ENCODE data around the gene SLCO4A1. TPM values are rescaled to one million over a fixed set of nuclear protein-coding genes. Genes with fewer than 3 reads are reported as not detected.

Gene SLCO4A1
- total RNA-seq, 2 donors from 2014 or later, result 2.9 to 5.0 TPM

DNA sequence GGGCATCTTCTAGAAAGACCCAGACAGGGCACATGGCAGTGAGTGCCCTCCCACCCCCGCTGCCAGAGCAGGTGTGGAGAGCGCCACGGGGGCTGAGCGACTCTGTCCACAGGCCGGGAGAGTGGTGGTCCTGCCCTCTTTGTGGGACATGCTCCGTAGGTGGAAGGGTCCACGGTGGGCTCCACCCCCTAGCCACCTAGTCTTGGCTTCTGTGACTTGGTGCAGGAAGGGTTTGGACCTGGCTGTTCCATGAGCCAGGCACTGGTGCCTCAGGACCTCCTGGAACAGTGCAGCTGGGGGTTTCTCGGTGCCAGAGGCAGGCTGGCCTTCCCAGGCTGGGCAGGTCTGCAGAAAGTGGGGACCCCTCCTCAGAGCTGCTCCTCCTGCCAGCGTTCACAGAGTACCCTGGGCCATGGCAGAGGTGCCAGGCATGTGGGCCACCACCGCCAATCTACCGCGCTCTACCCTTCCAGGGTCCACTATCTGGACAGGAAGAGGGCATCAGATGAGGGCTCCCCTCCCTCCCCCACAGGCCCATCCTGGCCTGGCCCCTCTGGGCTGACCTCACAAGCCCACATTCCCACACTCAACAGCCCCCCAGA lies 23.0 kb downstream of the SLCO4A1 start:
- Histone ChIP-seq H3K4me1 (ENCODE audit: control insufficient read depth, insufficient read depth, low read length) (no peaks in the 10 kb centered on the region), H3K36me3 (ENCODE audit: control insufficient read depth, insufficient read depth, low read length) (no peaks in the 10 kb centered on the region), H3K9ac (ENCODE audit: extremely low read depth, low read length, poor library complexity, severe bottlenecking) (no peak overlapping the region), H3K9me3 (ENCODE audit: control insufficient read depth, low read length) (no peaks in the 10 kb centered on the region), H3K27ac (ENCODE audit: low read depth, low read length) (no peak overlapping the region), H3K4me3 (ENCODE audit: low read length) (no peak overlapping the region), H3K27me3 (ENCODE audit: control insufficient read depth, insufficient read depth, low read length, poor library complexity, severe bottlenecking) (no peaks in the 10 kb centered on the region)
- Mint-ChIP-seq H3K4me1 (no peaks in the 10 kb centered on the region), H3K36me3 (ENCODE audit: low read depth) (no peaks in the 10 kb centered on the region), H3K9me3 (no peaks in the 10 kb centered on the region), H3K4me3 (no peak overlapping the region), H3K27ac (no peak overlapping the region), H3K27me3 (ENCODE audit: insufficient read depth) (no peaks in the 10 kb centered on the region)
- 89 to 100% methylated on average over 4 to 12 of the region's 12 CpGs for WGBS, 2 experiments (ENCODE audit: insufficient coverage in 1 of 2, insufficient read length in 1 of 2)
- no peak for DNase-seq
- TF ChIP-seq, protein P1, sequence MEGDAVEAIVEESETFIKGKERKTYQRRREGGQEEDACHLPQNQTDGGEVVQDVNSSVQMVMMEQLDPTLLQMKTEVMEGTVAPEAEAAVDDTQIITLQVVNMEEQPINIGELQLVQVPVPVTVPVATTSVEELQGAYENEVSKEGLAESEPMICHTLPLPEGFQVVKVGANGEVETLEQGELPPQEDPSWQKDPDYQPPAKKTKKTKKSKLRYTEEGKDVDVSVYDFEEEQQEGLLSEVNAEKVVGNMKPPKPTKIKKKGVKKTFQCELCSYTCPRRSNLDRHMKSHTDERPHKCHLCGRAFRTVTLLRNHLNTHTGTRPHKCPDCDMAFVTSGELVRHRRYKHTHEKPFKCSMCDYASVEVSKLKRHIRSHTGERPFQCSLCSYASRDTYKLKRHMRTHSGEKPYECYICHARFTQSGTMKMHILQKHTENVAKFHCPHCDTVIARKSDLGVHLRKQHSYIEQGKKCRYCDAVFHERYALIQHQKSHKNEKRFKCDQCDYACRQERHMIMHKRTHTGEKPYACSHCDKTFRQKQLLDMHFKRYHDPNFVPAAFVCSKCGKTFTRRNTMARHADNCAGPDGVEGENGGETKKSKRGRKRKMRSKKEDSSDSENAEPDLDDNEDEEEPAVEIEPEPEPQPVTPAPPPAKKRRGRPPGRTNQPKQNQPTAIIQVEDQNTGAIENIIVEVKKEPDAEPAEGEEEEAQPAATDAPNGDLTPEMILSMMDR (conservative IDR thresholded peaks at IDR 0.05), result no peak

DNA sequence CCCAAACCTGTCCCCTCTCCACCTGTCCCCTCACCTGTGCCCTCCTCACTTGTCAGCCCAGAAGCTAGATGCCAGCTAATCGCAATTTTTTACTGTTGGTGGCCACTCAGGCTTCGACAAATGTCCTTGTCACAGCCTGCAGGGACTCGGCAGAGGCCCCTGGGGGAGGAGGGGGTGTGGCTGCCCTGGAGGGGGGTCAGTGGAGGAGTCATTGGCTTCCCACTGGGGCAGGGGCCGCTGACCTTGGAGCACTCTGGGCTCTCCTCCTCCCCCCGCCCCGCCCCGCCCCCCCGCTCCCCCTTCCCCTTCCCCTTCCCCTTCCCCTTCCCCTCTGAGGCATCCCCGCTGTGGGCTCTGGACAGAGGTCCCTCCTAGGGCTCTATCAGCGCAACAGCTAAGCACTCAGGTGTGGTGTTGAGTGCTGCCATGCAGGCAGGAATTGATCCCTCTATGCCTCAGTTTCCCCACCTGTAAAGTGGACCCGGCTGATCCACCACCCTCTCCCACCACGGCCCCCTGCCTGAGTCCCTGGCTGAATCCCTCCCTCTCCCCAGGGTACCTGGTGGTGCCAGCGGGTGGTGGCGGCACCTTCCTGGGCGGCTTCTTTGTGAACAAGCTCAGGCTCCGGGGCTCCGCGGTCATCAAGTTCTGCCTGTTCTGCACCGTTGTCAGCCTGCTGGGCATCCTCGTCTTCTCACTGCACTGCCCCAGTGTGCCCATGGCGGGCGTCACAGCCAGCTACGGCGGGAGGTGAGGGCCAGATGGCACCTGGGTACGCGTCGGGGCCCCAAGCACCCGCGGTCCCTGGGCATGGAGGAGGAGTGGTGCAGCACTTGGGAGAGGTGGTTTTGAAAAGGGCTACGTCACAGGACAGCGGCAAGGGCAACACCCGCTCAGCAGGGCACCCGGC lies 23.8 kb downstream of the SLCO4A1 start:
- no peaks in the 10 kb centered on the region for H3K27me3 ChIP-seq (ENCODE audit: control insufficient read depth, insufficient read depth, low read length, poor library complexity, severe bottlenecking)
- DNase-seq, result no peak
- 90 to 92% methylated on average over 19 to 28 of the region's 33 CpGs for WGBS, 2 experiments (ENCODE audit: insufficient coverage in 1 of 2, insufficient read length in 1 of 2)
- H3K4me3 Mint-ChIP-seq, result no peak overlapping the region
- H3K4me3 ChIP-seq (ENCODE audit: low read length), result no peak overlapping the region
- H3K27ac Mint-ChIP-seq, result no peak overlapping the region
- no peaks in the 10 kb centered on the region for H3K36me3 Mint-ChIP-seq (ENCODE audit: low read depth)
- no peaks in the 10 kb centered on the region for H3K4me1 ChIP-seq (ENCODE audit: control insufficient read depth, insufficient read depth, low read length)
- TF ChIP-seq, protein P1 (conservative IDR thresholded peaks at IDR 0.05), result no peak
- H3K27ac ChIP-seq (ENCODE audit: low read depth, low read length), result peak overlapping the region; percentile 26
- no peak overlapping the region for H3K9ac ChIP-seq (ENCODE audit: extremely low read depth, low read length, poor library complexity, severe bottlenecking)
- H3K36me3 ChIP-seq (ENCODE audit: control insufficient read depth, insufficient read depth, low read length), result no peaks in the 10 kb centered on the region
- H3K9me3 Mint-ChIP-seq, result no peaks in the 10 kb centered on the region
- H3K4me1 Mint-ChIP-seq, result no peaks in the 10 kb centered on the region
- H3K27me3 Mint-ChIP-seq (ENCODE audit: insufficient read depth), result no peaks in the 10 kb centered on the region
- no peaks in the 10 kb centered on the region for H3K9me3 ChIP-seq (ENCODE audit: control insufficient read depth, low read length)

DNA sequence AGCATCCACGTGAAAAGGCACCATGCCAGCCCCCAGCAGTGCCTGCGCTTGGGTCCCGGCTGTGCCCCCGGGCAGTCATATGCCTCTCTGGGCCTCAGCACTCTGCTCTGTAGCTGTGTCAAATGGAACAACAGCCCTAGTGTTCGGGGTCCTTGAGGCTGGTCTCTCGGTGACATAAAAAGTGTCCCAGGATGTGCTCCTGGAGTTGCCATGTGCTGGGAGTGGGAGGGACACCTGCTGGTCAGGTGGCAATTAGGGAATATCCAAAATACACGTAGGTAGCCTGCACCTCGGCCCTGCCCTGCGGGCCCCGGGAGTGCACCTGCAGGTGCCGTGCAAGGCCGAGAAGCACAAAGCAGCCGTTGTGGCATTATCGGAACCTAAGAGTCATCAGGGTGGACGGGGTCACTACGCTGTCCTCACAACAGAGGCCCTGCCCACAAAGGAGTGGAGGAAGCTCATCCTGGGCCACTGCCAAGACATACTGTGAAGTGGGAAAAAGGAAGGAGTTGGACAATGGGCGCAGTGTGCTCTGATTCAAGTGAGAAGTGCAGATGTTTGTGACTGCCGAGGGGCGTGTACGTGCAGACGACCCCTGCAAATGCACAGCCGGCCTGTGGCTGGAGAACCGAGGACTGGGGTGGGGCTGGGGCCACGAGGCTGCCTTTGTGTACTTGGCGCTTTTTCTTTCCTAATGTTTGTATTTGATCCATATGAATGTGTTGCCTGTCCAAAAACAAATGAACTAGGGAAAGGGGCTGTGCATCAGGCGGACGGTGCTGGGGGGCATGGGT lies 24.6 kb downstream of the SLCO4A1 start:
- no peak for DNase-seq
- no peaks in the 10 kb centered on the region for H3K27me3 ChIP-seq (ENCODE audit: control insufficient read depth, insufficient read depth, low read length, poor library complexity, severe bottlenecking)
- H3K27ac ChIP-seq (ENCODE audit: low read depth, low read length), result peak overlapping the region; percentile 26
- no peaks in the 10 kb centered on the region for H3K36me3 Mint-ChIP-seq (ENCODE audit: low read depth)
- 87 to 89% methylated on average over 25 to 27 of the region's 27 CpGs for WGBS, 2 experiments (ENCODE audit: insufficient coverage in 1 of 2, insufficient read length in 1 of 2)
- H3K4me1 Mint-ChIP-seq, result no peaks in the 10 kb centered on the region
- H3K9me3 ChIP-seq (ENCODE audit: control insufficient read depth, low read length), result no peaks in the 10 kb centered on the region
- H3K4me1 ChIP-seq (ENCODE audit: control insufficient read depth, insufficient read depth, low read length), result no peaks in the 10 kb centered on the region
- H3K9me3 Mint-ChIP-seq, result no peaks in the 10 kb centered on the region
- H3K9ac ChIP-seq (ENCODE audit: extremely low read depth, low read length, poor library complexity, severe bottlenecking), result no peak overlapping the region
- no peak overlapping the region for H3K4me3 ChIP-seq (ENCODE audit: low read length)
- no peak overlapping the region for H3K4me3 Mint-ChIP-seq
- H3K36me3 ChIP-seq (ENCODE audit: control insufficient read depth, insufficient read depth, low read length), result no peaks in the 10 kb centered on the region
- H3K27me3 Mint-ChIP-seq (ENCODE audit: insufficient read depth), result no peaks in the 10 kb centered on the region
- TF ChIP-seq, protein P1 (conservative IDR thresholded peaks at IDR 0.05), result no peak
- H3K27ac Mint-ChIP-seq, result no peak overlapping the region
